ENCODE results near the gene CARD6.
"Not testable (repeated sequence)": the region's sequence is repeated elsewhere in the genome, so short reads cannot be mapped to it uniquely, and the experiment has no call there.

CARD6 gene

DNA sequence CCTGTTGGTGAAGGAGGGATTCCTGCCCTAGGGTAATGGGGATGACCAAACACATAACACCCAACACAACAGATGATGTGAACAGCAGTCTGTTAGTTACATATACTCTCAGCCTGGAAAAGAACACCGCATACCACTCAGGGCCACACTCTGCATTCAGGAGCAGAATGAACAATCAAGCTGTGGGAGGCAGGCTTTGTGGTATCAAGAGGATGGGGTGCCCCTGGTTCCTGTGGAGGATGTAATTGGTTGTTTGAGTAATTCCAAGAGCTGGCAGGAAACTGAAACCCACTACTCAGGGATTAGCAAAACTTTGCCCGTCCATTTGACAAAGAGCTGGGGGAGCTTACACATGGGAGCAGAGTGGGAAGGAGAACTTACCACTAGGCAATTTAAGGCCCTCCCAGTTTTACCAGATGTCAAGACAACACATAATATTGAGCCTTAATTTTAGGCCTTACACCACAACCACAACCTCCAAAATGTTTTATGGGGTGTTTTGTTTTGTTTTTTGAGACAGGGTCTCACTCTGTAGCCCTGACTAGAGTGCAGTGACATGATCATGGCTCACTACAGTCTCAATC, 27.4 kb upstream of the CARD6 start:
- no peaks in the 10 kb centered on the region for H3K27me3 ChIP-seq (ENCODE audit: insufficient read depth, low read depth, severe bottlenecking)
- H3K36me3 ChIP-seq: no peaks in the 10 kb centered on the region
- H3K4me3 ChIP-seq (ENCODE audit: low read depth, low read length): no peak overlapping the region
- no peak for DNase-seq
- TF ChIP-seq, protein P1, sequence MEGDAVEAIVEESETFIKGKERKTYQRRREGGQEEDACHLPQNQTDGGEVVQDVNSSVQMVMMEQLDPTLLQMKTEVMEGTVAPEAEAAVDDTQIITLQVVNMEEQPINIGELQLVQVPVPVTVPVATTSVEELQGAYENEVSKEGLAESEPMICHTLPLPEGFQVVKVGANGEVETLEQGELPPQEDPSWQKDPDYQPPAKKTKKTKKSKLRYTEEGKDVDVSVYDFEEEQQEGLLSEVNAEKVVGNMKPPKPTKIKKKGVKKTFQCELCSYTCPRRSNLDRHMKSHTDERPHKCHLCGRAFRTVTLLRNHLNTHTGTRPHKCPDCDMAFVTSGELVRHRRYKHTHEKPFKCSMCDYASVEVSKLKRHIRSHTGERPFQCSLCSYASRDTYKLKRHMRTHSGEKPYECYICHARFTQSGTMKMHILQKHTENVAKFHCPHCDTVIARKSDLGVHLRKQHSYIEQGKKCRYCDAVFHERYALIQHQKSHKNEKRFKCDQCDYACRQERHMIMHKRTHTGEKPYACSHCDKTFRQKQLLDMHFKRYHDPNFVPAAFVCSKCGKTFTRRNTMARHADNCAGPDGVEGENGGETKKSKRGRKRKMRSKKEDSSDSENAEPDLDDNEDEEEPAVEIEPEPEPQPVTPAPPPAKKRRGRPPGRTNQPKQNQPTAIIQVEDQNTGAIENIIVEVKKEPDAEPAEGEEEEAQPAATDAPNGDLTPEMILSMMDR (IDR thresholded peaks at IDR 0.05; ENCODE audit: low read depth, low read length): no peak
- H3K9me3 ChIP-seq (ENCODE audit: severe bottlenecking): no peaks in the 10 kb centered on the region
- no peak overlapping the region for H3K27ac ChIP-seq

DNA sequence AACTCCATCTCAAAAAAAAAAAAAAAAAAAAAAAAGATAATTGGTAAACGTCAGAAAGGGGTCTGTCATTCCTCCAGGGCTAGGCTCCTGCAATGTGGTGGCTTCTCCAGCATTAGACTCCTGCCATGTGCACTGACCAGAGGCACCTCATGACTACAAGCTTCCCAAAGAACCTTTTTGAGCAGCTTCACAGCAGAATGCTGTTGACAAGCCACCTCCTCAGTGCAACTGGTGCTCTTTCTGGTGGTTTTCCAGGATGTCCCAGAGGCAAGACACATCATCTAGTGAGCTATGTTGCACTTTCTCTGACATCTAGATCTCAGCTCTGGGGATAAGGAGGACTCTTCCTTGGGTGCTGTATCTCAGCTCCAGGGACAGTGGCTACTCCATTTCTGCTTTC, 17.7 kb upstream of the CARD6 start:
- DNase-seq: no peak
- Histone ChIP-seq H3K36me3 (peaks cover 33% of the 10 kb centered on the region), H3K27me3 (ENCODE audit: insufficient read depth, low read depth, severe bottlenecking) (no peaks in the 10 kb centered on the region), H3K4me3 (ENCODE audit: low read depth, low read length) (no peak overlapping the region), H3K9me3 (ENCODE audit: severe bottlenecking) (no peaks in the 10 kb centered on the region), H3K27ac (no peak overlapping the region)
- TF ChIP-seq, protein P1 (IDR thresholded peaks at IDR 0.05; ENCODE audit: low read depth, low read length): no peak

DNA sequence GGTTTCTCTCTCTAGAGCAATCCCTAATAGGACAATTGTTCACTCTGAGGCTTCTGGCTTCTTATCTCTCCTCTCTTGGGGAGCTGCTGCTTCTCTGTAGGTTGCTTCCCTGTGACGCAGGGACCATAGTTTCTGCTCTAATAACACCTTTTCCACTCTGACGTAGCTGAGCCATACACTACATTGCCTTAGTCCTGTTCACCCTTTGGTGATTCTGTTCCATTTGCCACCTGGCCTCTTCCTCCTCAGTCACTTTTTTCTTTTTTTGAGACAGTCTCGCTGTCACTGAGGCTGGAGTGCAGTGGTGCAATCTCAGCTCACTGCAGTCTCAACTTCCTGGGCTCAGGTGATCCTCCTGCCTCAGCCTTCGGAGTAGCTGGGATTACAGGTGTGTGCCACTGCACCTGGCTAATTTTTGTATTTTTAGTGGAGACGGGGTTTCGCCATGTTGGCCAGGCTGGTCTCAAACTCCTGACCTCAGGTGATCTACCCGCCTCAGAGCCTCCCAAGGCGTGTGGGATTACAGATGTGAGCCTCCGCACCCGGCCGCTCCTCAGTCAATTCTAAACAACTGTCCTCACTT, 15.6 kb upstream of the CARD6 start:
- not testable (repeated sequence) for H3K4me3 ChIP-seq (ENCODE audit: low read depth, low read length); DNase-seq; H3K27ac ChIP-seq; H3K9me3 ChIP-seq (ENCODE audit: severe bottlenecking); H3K27me3 ChIP-seq (ENCODE audit: insufficient read depth, low read depth, severe bottlenecking)
- H3K36me3 ChIP-seq: peaks cover 54% of the 10 kb centered on the region

DNA sequence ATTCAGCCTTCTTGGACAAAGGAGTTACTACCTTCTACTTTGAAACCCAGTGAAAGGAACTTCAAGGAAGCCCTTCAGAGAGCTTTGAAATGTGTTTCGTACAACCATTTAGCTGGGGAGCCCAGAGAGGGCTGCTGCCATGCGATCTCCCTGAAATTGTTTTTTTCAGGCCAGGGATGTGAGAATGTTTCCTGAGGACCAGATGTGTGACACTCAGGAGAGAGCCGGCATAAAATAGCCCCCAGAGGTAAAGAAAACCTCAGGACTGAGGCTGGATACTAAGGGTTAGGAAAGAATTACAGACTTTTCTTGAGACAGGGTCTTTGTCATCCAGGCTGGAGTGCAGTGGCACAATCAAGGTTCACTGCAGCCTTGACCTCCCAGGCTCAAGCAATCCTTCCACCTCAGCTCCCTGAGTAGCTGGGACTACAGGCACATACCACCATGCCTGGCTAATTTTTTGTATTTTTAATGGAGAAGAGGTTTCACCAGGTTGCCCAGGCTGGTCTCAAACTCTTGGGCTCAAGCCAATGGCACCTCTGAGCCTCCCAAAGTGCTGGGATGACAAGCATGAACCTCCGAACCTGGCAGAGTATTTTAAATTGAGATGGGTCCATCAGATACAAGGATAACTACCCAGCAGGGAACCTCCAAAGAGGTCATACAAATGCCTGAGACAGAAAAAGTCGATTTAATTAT, 14.5 kb upstream of the CARD6 start:
- H3K36me3 ChIP-seq: peaks cover 65% of the 10 kb centered on the region

DNA sequence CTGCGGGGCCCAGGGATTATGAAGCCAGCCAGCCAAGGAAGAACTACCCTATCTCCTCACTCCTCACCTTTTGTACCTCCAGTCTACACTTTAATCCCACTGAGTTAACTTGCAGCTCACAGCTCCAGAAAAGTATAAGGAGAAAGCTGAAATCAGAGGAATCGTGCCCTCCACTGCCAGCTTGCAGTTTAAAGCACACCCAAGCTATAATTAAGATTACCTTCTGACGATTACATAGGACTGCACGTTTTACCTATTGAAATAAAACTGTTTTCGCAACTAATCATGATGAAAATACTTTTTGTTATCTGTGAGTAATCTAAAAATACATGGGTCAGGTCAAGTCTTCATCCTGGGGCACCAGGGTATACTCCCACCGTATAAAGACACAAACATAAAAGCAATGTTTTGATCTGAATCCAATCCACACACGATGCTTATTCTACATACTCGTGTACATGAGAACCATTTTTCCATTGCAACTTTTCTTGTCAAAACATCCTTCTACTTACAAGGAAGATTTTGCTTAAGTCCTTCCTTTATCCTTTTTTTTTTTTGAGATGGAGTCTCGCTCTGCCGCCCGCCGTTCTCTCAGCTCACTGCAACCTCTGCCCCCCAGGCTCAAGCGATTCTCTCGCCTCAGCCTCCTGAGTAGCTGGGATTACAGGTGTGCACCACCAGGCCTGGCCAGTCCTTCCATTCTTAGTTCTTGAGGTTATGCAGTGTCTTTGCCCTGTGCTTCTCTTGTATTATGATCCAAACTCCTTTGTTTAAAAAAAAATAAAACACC, 13.8 kb upstream of the CARD6 start:
- no peak for DNase-seq
- H3K4me3 ChIP-seq (ENCODE audit: low read depth, low read length): no peak overlapping the region
- TF ChIP-seq, protein P1 (IDR thresholded peaks at IDR 0.05; ENCODE audit: low read depth, low read length): no peak
- H3K36me3 ChIP-seq: peaks cover 72% of the 10 kb centered on the region
- H3K9me3 ChIP-seq (ENCODE audit: severe bottlenecking): no peaks in the 10 kb centered on the region
- no peak overlapping the region for H3K27ac ChIP-seq
- H3K27me3 ChIP-seq (ENCODE audit: insufficient read depth, low read depth, severe bottlenecking): no peaks in the 10 kb centered on the region

More for the DNA sequence above, 14.5 kb upstream of the CARD6 start:
- no peaks in the 10 kb centered on the region for H3K9me3 ChIP-seq (ENCODE audit: severe bottlenecking)
- TF ChIP-seq, protein P1 (IDR thresholded peaks at IDR 0.05; ENCODE audit: low read depth, low read length): no peak
- no peak overlapping the region for H3K4me3 ChIP-seq (ENCODE audit: low read depth, low read length)
- DNase-seq: no peak
- H3K27me3 ChIP-seq (ENCODE audit: insufficient read depth, low read depth, severe bottlenecking): no peaks in the 10 kb centered on the region
- no peak overlapping the region for H3K27ac ChIP-seq
